AG10803 (cell line): Measurements from ENCODE around the gene ESYT1.
A peak's percentile ranks its signal among the peaks of the same experiment; 100 is the strongest.

Experiments used
- DNase-seq: peaks from one replicate; pipeline ENCODE4 v3.0.0; 2010; ENCODE audit warnings: low read depth
- H3K4me3 ChIP-seq: 2 replicates; pipeline ENCODE4 v1.5.1; 2011; ENCODE audit warnings: mild to moderate bottlenecking, low read length, control low read depth
- TF ChIP-seq, protein P1 (sequence below): conservative IDR thresholded peaks from 2 replicates; pipeline ENCODE4 v1.5.1; 2011; ENCODE audit warnings: mild to moderate bottlenecking, low read length, control low read depth, inconsistent platforms

The ESYT1 gene

GRCh38 chr12:56082382-56082781 lies 45.7 kb upstream of the ESYT1 start:
- TF ChIP-seq, protein P1, sequence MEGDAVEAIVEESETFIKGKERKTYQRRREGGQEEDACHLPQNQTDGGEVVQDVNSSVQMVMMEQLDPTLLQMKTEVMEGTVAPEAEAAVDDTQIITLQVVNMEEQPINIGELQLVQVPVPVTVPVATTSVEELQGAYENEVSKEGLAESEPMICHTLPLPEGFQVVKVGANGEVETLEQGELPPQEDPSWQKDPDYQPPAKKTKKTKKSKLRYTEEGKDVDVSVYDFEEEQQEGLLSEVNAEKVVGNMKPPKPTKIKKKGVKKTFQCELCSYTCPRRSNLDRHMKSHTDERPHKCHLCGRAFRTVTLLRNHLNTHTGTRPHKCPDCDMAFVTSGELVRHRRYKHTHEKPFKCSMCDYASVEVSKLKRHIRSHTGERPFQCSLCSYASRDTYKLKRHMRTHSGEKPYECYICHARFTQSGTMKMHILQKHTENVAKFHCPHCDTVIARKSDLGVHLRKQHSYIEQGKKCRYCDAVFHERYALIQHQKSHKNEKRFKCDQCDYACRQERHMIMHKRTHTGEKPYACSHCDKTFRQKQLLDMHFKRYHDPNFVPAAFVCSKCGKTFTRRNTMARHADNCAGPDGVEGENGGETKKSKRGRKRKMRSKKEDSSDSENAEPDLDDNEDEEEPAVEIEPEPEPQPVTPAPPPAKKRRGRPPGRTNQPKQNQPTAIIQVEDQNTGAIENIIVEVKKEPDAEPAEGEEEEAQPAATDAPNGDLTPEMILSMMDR, result no peak
- DNase-seq, result no peak
- H3K4me3 ChIP-seq, result no peak overlapping the region

GRCh38 chr12:56082967-56083366 lies 45.1 kb upstream of the ESYT1 start:
- TF ChIP-seq, protein P1, result no peak
- H3K4me3 ChIP-seq, result no peak overlapping the region

DNA sequence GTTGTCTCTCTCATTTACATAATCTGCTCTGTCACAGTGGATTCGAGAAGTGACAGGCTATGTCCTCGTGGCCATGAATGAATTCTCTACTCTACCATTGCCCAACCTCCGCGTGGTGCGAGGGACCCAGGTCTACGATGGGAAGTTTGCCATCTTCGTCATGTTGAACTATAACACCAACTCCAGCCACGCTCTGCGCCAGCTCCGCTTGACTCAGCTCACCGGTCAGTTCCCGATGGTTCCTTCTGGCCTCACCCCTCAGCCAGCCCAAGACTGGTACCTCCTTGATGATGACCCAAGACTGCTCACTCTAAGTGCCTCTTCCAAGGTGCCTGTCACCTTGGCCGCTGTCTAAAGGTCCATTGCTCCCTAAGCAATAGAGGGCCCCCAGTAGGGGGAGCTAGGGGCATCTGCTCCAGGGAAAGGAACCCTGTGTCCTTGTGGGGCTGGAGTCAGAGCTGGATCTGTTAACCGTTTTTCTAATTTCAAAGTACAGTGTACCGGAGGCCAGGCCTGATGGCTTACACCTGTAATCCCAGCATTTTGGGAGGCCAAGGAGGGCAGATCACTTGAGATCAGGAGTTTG lies 43.0 kb upstream of the ESYT1 start:
- no peak overlapping the region for H3K4me3 ChIP-seq
- TF ChIP-seq, protein P1, result peak; percentile 29
- no peak for DNase-seq

More at GRCh38 chr12:56082967-56083366, 45.1 kb upstream of the ESYT1 start:
- no peak for DNase-seq

DNA sequence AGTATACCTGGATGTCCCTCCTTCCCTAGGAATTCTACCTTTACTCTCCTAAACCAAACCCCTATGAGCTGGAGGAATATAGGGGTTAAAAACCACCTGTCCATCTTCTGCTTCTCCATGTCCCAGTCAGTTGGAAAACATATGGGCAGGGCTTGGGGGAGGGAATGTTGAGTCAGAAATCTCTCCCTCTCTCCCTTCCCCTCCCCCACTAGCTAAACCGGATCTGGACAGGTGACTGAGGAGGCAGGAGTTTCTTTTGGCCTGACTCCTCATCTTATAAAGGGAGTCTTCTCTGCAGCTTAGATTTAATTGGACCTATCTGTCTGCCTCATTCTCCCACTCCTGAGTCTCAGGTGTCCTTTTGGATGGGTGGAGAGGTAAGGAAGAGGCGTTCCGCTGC lies 42.0 kb upstream of the ESYT1 start:
- DNase-seq, result no peak
- no peak overlapping the region for H3K4me3 ChIP-seq
- TF ChIP-seq, protein P1, result no peak

- no peak for DNase-seq
- no peak overlapping the region for H3K4me3 ChIP-seq
- TF ChIP-seq, protein P1, result no peak
These were observed 41.5 kb upstream of the ESYT1 start for GRCh38 chr12:56086608-56087007.

DNA sequence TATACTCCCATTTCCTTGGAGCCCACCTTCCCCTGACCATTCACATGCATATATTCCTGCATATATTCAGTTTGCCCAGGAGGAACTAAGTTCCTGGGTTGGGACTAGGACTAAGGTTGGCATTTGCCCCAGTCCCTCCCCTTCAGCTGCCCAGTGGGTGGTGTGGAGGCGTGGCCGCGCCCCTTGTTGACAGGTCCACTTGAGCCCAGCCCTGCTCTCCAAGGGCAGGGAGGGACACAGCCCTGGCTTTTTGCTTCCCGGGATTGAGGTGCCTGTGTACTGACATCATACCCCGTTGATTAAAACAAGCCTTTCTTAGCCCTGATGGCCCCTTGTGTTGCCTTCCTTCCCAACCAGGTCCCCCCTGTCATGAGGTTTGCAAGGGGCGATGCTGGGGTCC lies 40.8 kb upstream of the ESYT1 start:
- DNase-seq, result peak; percentile 3
- H3K4me3 ChIP-seq, result no peak overlapping the region
- TF ChIP-seq, protein P1, result no peak

GRCh38 chr12:56097738-56098137 lies 30.3 kb upstream of the ESYT1 start:
- H3K4me3 ChIP-seq, result no peak overlapping the region
- DNase-seq, result no peak
- TF ChIP-seq, protein P1, result no peak
